ENCODE results near the gene SPRED2.

Gene SPRED2

DNA sequence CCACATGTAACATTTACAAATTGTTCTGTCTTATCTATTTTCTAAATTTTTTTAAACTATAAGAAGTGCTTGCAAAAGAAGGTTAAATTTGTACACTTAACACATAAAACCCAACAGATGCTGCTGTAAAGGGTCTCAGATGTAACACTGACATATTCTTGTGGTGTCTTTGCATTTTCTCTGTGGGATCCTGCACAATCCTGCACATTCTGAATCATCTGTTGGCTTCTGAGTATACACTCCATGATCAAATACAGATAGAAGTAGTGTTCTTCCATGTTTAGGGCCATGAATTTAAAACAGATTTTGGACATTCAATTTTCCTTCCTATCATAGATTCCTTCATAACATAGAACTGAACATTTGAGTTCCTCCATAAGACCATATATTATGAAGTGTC is 89.0 kb downstream of the SPRED2 start:
- TF ChIP-seq FOXP2 (optimal IDR thresholded peaks at IDR 0.05; ENCODE audit: borderline replicate concordance, extremely low read depth, extremely low read length, insufficient read depth) (no peak), SIN3A (IDR thresholded peaks at IDR 0.05; ENCODE audit: borderline replicate concordance, insufficient read depth, low read length) (no peak)

DNA sequence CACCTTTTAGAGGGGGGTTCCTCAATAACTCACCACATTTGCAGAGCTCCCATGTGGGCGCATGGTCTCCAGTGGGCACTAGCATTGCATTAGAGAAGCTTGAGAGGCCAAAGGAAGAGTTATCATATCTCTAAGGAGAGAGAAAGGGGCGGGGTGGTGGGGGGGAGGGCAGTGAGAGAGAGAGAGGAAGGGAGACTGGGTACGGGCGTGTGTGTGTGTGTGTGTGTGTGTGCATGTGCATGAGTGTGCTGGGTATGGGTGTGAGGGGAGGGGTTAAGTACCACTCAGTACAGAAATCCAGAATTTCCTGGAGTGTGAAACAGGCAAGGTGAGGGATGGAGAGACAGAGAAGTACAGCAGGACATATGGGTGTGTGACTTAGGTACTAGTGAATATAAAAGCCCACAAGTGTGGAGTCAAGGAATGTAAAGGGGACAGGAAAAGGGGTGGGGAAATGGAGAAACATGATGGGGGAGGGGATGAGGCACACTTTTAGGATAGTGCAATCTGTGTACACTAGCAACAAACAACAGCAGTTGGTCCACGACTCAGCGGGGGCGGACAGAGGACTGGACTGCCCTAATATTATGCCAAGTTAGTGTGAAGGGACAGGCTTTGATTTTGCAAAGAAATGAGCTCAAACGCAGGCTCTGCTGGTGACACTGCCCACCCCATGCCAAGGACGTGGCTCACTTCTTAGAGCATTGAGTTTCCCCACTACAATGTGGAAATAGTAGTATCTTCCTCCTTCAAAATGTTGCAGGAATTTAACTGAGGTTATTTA is 91.3 kb downstream of the SPRED2 start:
- TF ChIP-seq FOXP2 (optimal IDR thresholded peaks at IDR 0.05; ENCODE audit: borderline replicate concordance, extremely low read depth, extremely low read length, insufficient read depth) = no peak
- TF ChIP-seq, protein P1, sequence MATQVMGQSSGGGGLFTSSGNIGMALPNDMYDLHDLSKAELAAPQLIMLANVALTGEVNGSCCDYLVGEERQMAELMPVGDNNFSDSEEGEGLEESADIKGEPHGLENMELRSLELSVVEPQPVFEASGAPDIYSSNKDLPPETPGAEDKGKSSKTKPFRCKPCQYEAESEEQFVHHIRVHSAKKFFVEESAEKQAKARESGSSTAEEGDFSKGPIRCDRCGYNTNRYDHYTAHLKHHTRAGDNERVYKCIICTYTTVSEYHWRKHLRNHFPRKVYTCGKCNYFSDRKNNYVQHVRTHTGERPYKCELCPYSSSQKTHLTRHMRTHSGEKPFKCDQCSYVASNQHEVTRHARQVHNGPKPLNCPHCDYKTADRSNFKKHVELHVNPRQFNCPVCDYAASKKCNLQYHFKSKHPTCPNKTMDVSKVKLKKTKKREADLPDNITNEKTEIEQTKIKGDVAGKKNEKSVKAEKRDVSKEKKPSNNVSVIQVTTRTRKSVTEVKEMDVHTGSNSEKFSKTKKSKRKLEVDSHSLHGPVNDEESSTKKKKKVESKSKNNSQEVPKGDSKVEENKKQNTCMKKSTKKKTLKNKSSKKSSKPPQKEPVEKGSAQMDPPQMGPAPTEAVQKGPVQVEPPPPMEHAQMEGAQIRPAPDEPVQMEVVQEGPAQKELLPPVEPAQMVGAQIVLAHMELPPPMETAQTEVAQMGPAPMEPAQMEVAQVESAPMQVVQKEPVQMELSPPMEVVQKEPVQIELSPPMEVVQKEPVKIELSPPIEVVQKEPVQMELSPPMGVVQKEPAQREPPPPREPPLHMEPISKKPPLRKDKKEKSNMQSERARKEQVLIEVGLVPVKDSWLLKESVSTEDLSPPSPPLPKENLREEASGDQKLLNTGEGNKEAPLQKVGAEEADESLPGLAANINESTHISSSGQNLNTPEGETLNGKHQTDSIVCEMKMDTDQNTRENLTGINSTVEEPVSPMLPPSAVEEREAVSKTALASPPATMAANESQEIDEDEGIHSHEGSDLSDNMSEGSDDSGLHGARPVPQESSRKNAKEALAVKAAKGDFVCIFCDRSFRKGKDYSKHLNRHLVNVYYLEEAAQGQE (IDR thresholded peaks at IDR 0.05; ENCODE audit: insufficient read depth in 1 of 2, low read depth in 2 of 2, low read length in 2 of 2) = no peak
- TF ChIP-seq POLR2AphosphoS5 (IDR thresholded peaks at IDR 0.05; ENCODE audit: low read depth, low read length) = no peak

DNA sequence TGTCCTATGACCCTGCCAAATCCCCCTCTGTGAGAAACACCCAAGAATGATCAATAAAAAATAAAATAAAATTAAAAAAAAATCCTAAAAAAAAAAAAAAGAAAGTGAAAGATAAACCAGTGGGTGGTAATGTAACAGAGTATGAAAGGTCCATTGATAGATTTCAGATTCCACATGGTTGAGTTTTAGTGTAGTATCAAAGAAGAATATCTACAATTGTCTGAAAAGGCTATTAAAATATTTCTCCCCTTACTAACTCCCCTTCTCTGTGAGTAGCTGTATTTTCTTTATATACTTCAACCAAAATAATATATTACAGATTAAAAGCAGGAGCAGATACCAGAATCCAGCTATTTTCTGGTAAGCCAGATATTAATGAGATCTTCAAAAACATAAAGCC is 92.8 kb downstream of the SPRED2 start:
- TF ChIP-seq SIN3A (IDR thresholded peaks at IDR 0.05; ENCODE audit: borderline replicate concordance, insufficient read depth, low read length) = no peak
- no peak for TF ChIP-seq FOXP2 (optimal IDR thresholded peaks at IDR 0.05; ENCODE audit: borderline replicate concordance, extremely low read depth, extremely low read length, insufficient read depth)
- TF ChIP-seq, protein P1 (IDR thresholded peaks at IDR 0.05; ENCODE audit: insufficient read depth in 1 of 2, low read depth in 2 of 2, low read length in 2 of 2) = no peak
- no peak for TF ChIP-seq TAF1 (IDR thresholded peaks at IDR 0.05; ENCODE audit: borderline replicate concordance, insufficient read depth, low read length)
- TF ChIP-seq POLR2AphosphoS5 (IDR thresholded peaks at IDR 0.05; ENCODE audit: low read depth, low read length) = no peak

DNA sequence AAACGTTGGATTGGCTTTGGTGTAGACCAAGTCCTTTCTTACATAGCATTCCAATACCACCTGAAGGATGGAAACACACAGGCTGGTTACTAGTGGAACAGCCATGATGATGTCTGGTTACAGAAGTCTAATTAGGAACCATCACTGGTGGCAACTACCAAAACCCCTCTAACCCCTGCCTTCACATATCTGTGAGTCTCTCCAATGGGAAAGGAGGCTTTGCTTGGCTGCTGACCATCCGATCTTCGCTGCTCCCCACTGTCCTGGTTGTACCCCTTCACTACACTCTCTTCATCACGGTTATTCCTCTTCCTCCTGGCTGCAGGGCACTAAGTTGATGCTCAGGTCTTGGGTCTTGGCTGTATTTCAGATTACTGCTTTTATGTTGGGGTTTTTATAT is 97.7 kb downstream of the SPRED2 start:
- TF ChIP-seq TAF1 (IDR thresholded peaks at IDR 0.05; ENCODE audit: borderline replicate concordance, insufficient read depth, low read length) = no peak
- TF ChIP-seq, protein P1 (IDR thresholded peaks at IDR 0.05; ENCODE audit: insufficient read depth in 1 of 2, low read depth in 2 of 2, low read length in 2 of 2) = no peak
- no peak for TF ChIP-seq POLR2AphosphoS5 (IDR thresholded peaks at IDR 0.05; ENCODE audit: low read depth, low read length)
- no peak for TF ChIP-seq FOXP2 (optimal IDR thresholded peaks at IDR 0.05; ENCODE audit: borderline replicate concordance, extremely low read depth, extremely low read length, insufficient read depth)
- TF ChIP-seq SIN3A (IDR thresholded peaks at IDR 0.05; ENCODE audit: borderline replicate concordance, insufficient read depth, low read length) = no peak

DNA sequence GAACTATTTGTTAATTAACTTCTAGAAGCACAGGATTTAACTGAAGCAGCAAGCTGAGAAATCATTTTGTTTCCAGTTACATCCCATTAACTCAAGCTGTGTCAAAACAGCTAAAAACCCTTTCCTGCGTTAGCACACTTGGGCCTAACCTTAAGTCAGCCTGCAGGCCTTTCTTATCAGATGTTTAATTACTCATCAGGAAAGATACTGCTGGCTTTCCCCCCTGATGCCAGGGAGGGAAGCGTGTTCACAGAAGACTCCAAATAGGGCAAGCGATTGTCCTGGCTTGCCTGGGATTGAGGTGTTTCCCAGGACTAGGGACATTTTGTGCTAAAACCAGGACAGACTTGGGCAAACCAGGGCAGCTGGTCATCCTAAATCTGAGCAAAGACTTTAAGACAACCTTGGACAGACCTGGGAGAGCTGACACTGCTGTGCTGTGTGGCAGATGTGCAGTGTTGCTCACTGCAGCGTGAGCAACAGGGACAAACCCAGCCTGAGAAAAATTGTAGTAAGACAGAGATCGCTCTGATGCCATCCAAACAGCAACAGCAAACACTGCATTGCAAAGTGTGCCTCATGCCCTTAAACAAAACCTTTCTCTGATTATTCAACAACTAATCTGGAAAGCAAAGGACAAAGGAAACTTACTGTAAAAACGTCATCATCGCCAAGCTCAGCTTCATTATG is 100.9 kb downstream of the SPRED2 start:
- TF ChIP-seq TAF1 (IDR thresholded peaks at IDR 0.05; ENCODE audit: borderline replicate concordance, insufficient read depth, low read length) = no peak
- TF ChIP-seq POLR2AphosphoS5 (IDR thresholded peaks at IDR 0.05; ENCODE audit: low read depth, low read length) = no peak
- TF ChIP-seq FOXP2 (optimal IDR thresholded peaks at IDR 0.05; ENCODE audit: borderline replicate concordance, extremely low read depth, extremely low read length, insufficient read depth) = no peak
- TF ChIP-seq, protein P1 (IDR thresholded peaks at IDR 0.05; ENCODE audit: insufficient read depth in 1 of 2, low read depth in 2 of 2, low read length in 2 of 2) = no peak
- TF ChIP-seq SIN3A (IDR thresholded peaks at IDR 0.05; ENCODE audit: borderline replicate concordance, insufficient read depth, low read length) = no peak

Measured in PFSK-1 (cell line).